Trophoblast cell (in vitro differentiated cells and primary cell): ENCODE measurements around the gene ERI3.

ENCODE experiments used
- DNase-seq, 2 donors: peaks; one replicate each; pipeline ENCODE4 v3.0.0-alpha.2; 2016
- H2AFZ ChIP-seq: 2 replicates; pipeline ENCODE4 v1.6.1; 2013; ENCODE audit warnings: low read length, moderate library complexity, mild to moderate bottlenecking; ENCODE audit not compliant: insufficient read depth, poor library complexity
- H2AK5ac ChIP-seq: 2 replicates; pipeline ENCODE4 v1.6.1; 2013; ENCODE audit warnings: mild to moderate bottlenecking, low read length
- H2BK120ac ChIP-seq: 2 replicates; pipeline ENCODE4 v1.6.1; 2013; ENCODE audit warnings: low read length, mild to moderate bottlenecking, moderate library complexity; ENCODE audit not compliant: insufficient read depth, poor library complexity
- H2BK12ac ChIP-seq: 2 replicates; pipeline ENCODE4 v1.6.1; 2013; ENCODE audit warnings: mild to moderate bottlenecking, low read length, moderate library complexity
- H2BK5ac ChIP-seq: 2 replicates; pipeline ENCODE4 v1.6.1; 2013; ENCODE audit warnings: low read length, low read depth, moderate library complexity, mild to moderate bottlenecking; ENCODE audit not compliant: poor library complexity
- H3K14ac ChIP-seq: 2 replicates; pipeline ENCODE4 v1.6.1; 2013; ENCODE audit warnings: mild to moderate bottlenecking, low read length
- H3K18ac ChIP-seq: 2 replicates; pipeline ENCODE4 v1.6.1; 2013; ENCODE audit warnings: mild to moderate bottlenecking, low read length
- H3K23ac ChIP-seq: 2 replicates; pipeline ENCODE4 v1.6.1; 2013; ENCODE audit warnings: low read length
- H3K27ac ChIP-seq: 2 replicates; pipeline ENCODE4 v1.5.1; 2013; ENCODE audit warnings: low read depth, mild to moderate bottlenecking, inconsistent platforms, low read length, moderate library complexity
- H3K27me3 ChIP-seq: 2 replicates; pipeline ENCODE4 v1.6.1; 2013; ENCODE audit warnings: inconsistent platforms, mild to moderate bottlenecking, low read length, moderate library complexity; ENCODE audit not compliant: insufficient read depth
- H3K36me3 ChIP-seq, 2 experiments: 1 replicate in 1 of 2; 2 replicates in 1 of 2; pipeline ENCODE4 v1.6.1; 2013; ENCODE audit warnings: low read length in 2 of 2, mild to moderate bottlenecking in 2 of 2, moderate library complexity in 1 of 2; ENCODE audit not compliant: insufficient read depth in 2 of 2, control insufficient read depth in 1 of 2
- H3K4ac ChIP-seq: 2 replicates; pipeline ENCODE4 v1.6.1; 2013; ENCODE audit warnings: low read depth, mild to moderate bottlenecking, low read length, moderate library complexity
- H3K4me1 ChIP-seq, 2 experiments: 1 replicate in 1 of 2; 2 replicates in 1 of 2; pipeline ENCODE4 v1.6.1; 2013; ENCODE audit warnings: low read length in 2 of 2, mild to moderate bottlenecking in 2 of 2, moderate library complexity in 1 of 2; ENCODE audit not compliant: insufficient read depth in 2 of 2, control insufficient read depth in 1 of 2
- H3K4me2 ChIP-seq: 2 replicates; pipeline ENCODE4 v1.6.1; 2013; ENCODE audit warnings: inconsistent platforms, mild to moderate bottlenecking, low read length, moderate library complexity
- H3K4me3 ChIP-seq: 2 replicates; pipeline ENCODE4 v1.5.1; 2013; ENCODE audit warnings: mild to moderate bottlenecking, low read depth, low read length, inconsistent platforms
- H3K79me1 ChIP-seq: one replicate; pipeline ENCODE4 v1.6.1; 2013; ENCODE audit warnings: low read length
- H3K79me2 ChIP-seq: 2 replicates; pipeline ENCODE4 v1.6.1; 2013; ENCODE audit warnings: low read length, mild to moderate bottlenecking; ENCODE audit not compliant: control insufficient read depth, insufficient read depth, poor library complexity
- H3K9ac ChIP-seq: 2 replicates; pipeline ENCODE4 v1.6.1; 2013; ENCODE audit warnings: mild to moderate bottlenecking, low read length
- H3K9me3 ChIP-seq: 2 replicates; pipeline ENCODE4 v1.6.1; 2013; ENCODE audit warnings: low read depth, mild to moderate bottlenecking, control low read depth, inconsistent platforms, low read length; ENCODE audit not compliant: insufficient read depth
- H4K12ac ChIP-seq: 2 replicates; pipeline ENCODE4 v1.6.1; 2013; ENCODE audit warnings: low read depth, mild to moderate bottlenecking, low read length, moderate library complexity
- H4K8ac ChIP-seq: 2 replicates; pipeline ENCODE4 v1.6.1; 2013; ENCODE audit warnings: low read depth, mild to moderate bottlenecking, low read length, moderate library complexity
- H4K91ac ChIP-seq: one replicate; pipeline ENCODE4 v1.6.1; 2013; ENCODE audit warnings: low read depth, mild to moderate bottlenecking, low read length, moderate library complexity
- WGBS: extraction: QIAGEN DNeasy Blood & Tissue Kit; methylation state at CpG from one replicate; pipeline ENCODE4 v1.1.7; 2013; ENCODE audit warnings: missing lambda C conversion rate; ENCODE audit not compliant: insufficient read length, insufficient coverage; ENCODE audit errors: extremely low coverage; 5-methylcytosine and 5-hydroxymethylcytosine counted together

Gene ERI3

DNA sequence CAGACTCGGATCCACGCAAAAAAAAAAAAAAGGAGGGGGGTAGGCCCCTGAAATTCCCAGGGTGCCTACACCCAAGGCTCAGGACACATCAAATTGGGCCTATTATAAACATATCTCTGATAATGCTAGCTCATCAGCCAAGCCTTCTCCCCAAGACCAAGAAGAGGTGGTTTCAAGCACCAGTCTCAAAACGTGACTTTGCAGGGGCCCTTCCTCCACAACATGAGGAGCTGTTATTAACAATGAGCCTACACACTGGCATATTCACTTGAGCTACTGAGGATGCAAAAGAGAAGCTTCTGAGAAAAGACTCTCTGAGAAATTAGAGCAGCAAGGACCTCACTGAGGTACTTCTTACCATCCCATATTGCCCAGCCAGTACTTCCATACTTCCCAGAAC, 32.7 kb downstream of the ERI3 start:
- no peak overlapping the region for H2BK12ac ChIP-seq
- no peak for DNase-seq
- no peaks in the 10 kb centered on the region for H3K79me2 ChIP-seq
- no peak overlapping the region for H4K8ac ChIP-seq
- H4K91ac ChIP-seq = no peak overlapping the region
- H3K4me3 ChIP-seq = no peak overlapping the region
- H3K23ac ChIP-seq = no peak overlapping the region
- H3K9me3 ChIP-seq = no peaks in the 10 kb centered on the region
- H2AFZ ChIP-seq = no peak overlapping the region
- H3K4me1 ChIP-seq = peaks cover 0 to 9% of the 10 kb centered on the region in 2 experiments
- no peak overlapping the region for H3K18ac ChIP-seq
- H3K9ac ChIP-seq = no peak overlapping the region
- H3K4me2 ChIP-seq = no peak overlapping the region
- H3K79me1 ChIP-seq = peaks cover 2% of the 10 kb centered on the region
- H2BK120ac ChIP-seq = no peak overlapping the region
- H4K12ac ChIP-seq = no peak overlapping the region
- H3K27me3 ChIP-seq = no peaks in the 10 kb centered on the region
- H3K36me3 ChIP-seq = peaks cover 6 to 11% of the 10 kb centered on the region in 2 experiments
- no peak overlapping the region for H2BK5ac ChIP-seq
- no peak overlapping the region for H2AK5ac ChIP-seq
- H3K4ac ChIP-seq = no peak overlapping the region
- WGBS = no CpG with 5 or more reads among the region's 3 CpGs
- no peak overlapping the region for H3K27ac ChIP-seq
- no peak overlapping the region for H3K14ac ChIP-seq

DNA sequence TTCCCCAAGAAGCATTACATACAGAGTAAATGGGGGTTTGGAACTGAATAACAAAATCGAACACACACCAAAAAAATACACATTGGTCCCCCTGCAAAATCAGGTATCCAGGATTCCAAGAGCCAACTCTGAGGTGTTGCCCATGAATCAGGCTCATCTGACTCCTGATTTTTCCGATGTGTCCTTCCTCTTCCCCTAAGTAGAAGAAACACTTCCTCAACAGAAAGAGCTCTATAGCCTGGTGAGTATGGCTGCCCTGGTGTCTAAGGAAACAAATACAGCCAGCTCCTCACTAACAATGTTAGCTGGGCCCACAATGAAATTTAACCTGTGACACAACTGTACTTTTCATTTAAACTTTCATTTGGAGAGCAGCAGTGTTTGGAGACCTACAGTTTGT, 33.6 kb downstream of the ERI3 start:
- no CpG with 5 or more reads among the region's 2 CpGs for WGBS

DNA sequence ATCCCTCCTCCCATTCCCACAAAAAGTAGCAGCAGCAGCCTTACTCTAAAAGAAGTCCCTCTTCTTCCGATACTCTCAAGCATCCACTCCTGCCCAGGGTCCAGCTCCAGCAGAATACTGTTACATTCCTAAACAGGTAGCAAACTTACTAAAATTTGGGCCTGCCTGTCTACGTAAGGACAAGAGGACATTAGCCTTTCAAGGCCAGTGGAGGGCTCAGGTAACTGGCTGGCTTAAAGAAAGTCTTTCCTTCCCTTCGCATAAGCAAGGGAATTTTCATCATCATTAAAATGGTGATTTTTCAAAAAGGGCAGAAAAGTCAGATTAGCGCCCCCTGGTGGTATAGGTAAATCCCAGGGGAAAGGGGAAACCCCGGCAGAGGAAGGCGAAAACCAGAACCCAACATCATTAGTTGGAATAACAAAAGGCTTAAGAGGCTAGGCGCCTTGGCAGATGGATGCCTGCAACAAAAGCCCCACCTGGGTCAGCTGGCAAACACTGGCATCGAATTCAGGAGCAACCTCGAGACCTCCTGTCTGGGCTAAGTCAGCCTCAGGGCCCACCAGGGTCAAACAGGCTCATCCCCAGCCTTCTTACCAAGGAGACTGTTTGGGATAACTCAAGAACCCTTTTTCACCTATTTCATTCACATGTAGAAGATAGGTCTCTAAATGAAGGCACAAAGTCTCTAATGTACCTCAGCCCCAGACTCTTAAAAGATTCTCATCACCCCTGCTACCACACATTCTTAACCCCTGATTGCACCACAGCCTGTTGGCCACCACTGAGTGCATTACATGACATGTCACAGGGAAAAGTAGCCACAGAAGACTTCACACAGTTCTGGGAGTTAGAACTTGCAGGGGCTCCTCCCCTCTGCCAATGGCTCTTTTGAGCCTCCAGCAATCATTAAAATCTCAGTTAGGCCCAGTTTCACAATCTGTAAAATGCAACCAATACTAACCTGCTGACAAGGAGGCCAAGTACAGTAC, 36.7 kb downstream of the ERI3 start:
- no peak overlapping the region for H2BK120ac ChIP-seq
- no peaks in the 10 kb centered on the region for H3K9me3 ChIP-seq
- H3K4ac ChIP-seq = no peak overlapping the region
- no peaks in the 10 kb centered on the region for H3K79me2 ChIP-seq
- no peak overlapping the region for H4K91ac ChIP-seq
- WGBS = no CpG with 5 or more reads among the region's 9 CpGs
- H3K4me3 ChIP-seq = no peak overlapping the region
- peaks cover 0 to 2% of the 10 kb centered on the region in 2 experiments for H3K4me1 ChIP-seq
- no peak overlapping the region for H3K18ac ChIP-seq
- H3K4me2 ChIP-seq = no peak overlapping the region
- H2AK5ac ChIP-seq = no peak overlapping the region
- H3K27me3 ChIP-seq = no peaks in the 10 kb centered on the region
- no peaks in the 10 kb centered on the region for H3K79me1 ChIP-seq
- peaks cover 9 to 18% of the 10 kb centered on the region in 2 experiments for H3K36me3 ChIP-seq
- peak; percentile 25 to 78 for DNase-seq
- no peak overlapping the region for H3K23ac ChIP-seq
- no peak overlapping the region for H2BK12ac ChIP-seq
- no peak overlapping the region for H2AFZ ChIP-seq
- H4K12ac ChIP-seq = no peak overlapping the region
- H3K9ac ChIP-seq = no peak overlapping the region
- H3K27ac ChIP-seq = no peak overlapping the region
- H3K14ac ChIP-seq = no peak overlapping the region
- H4K8ac ChIP-seq = no peak overlapping the region
- H2BK5ac ChIP-seq = no peak overlapping the region

More for the DNA sequence above, 33.6 kb downstream of the ERI3 start:
- no peaks in the 10 kb centered on the region for H3K27me3 ChIP-seq
- H2BK12ac ChIP-seq = no peak overlapping the region
- no peak overlapping the region for H2BK120ac ChIP-seq
- H3K23ac ChIP-seq = no peak overlapping the region
- no peaks in the 10 kb centered on the region for H3K79me1 ChIP-seq
- H4K8ac ChIP-seq = no peak overlapping the region
- no peak overlapping the region for H2AFZ ChIP-seq
- peaks cover 0 to 5% of the 10 kb centered on the region in 2 experiments for H3K4me1 ChIP-seq
- H2BK5ac ChIP-seq = no peak overlapping the region
- H3K79me2 ChIP-seq = no peaks in the 10 kb centered on the region
- no peak overlapping the region for H3K27ac ChIP-seq
- no peak overlapping the region for H3K4me2 ChIP-seq
- no peak for DNase-seq
- H3K9ac ChIP-seq = no peak overlapping the region
- no peak overlapping the region for H4K91ac ChIP-seq
- no peak overlapping the region for H3K4ac ChIP-seq
- no peak overlapping the region for H4K12ac ChIP-seq
- H2AK5ac ChIP-seq = no peak overlapping the region
- peaks cover 6 to 15% of the 10 kb centered on the region in 2 experiments for H3K36me3 ChIP-seq
- H3K9me3 ChIP-seq = no peaks in the 10 kb centered on the region
- H3K14ac ChIP-seq = no peak overlapping the region
- H3K4me3 ChIP-seq = no peak overlapping the region
- H3K18ac ChIP-seq = no peak overlapping the region

DNA sequence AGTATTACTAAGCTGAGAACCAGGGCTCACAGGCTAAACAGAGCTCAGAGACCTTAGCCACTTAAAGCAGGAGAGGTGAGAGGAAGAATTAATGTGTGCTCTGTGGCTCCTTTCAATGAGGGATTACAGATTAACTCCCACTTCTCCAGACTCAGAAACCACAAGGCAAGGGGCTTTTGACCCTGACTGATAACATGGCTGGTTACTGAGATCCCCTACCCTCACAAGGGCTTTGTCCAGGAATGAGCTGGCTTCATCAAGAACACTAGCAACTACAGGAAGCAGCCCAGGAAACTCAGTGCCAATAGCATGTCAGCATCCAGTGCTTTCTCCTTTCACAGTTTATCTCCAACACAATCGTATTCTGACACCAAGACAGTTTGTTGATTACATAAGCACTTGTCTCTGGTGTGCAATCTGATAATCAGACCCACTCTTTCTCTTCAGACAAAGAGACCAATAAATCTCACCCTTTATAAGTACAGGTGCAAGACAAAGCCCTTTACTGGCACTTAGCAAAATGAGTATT, 38.8 kb downstream of the ERI3 start:
- H2BK120ac ChIP-seq = no peak overlapping the region
- no CpG with 5 or more reads among the region's 1 CpG for WGBS
- H2BK5ac ChIP-seq = no peak overlapping the region
- no peaks in the 10 kb centered on the region for H3K27me3 ChIP-seq
- no peak overlapping the region for H3K4ac ChIP-seq
- H3K23ac ChIP-seq = no peak overlapping the region
- H4K8ac ChIP-seq = no peak overlapping the region
- no peak overlapping the region for H3K4me3 ChIP-seq
- H2AK5ac ChIP-seq = no peak overlapping the region
- peaks cover 11 to 29% of the 10 kb centered on the region in 2 experiments for H3K36me3 ChIP-seq
- H3K4me1 ChIP-seq = peaks cover 0 to 2% of the 10 kb centered on the region in 2 experiments
- H3K79me1 ChIP-seq = no peaks in the 10 kb centered on the region
- no peaks in the 10 kb centered on the region for H3K9me3 ChIP-seq
- no peak overlapping the region for H3K14ac ChIP-seq
- no peak overlapping the region for H2AFZ ChIP-seq
- H4K91ac ChIP-seq = no peak overlapping the region
- H3K27ac ChIP-seq = no peak overlapping the region
- no peak overlapping the region for H3K9ac ChIP-seq
- no peak overlapping the region for H2BK12ac ChIP-seq
- no peaks in the 10 kb centered on the region for H3K79me2 ChIP-seq
- DNase-seq = no peak
- no peak overlapping the region for H4K12ac ChIP-seq
- H3K4me2 ChIP-seq = no peak overlapping the region
- H3K18ac ChIP-seq = no peak overlapping the region
